Measurements from ENCODE around the gene AP1B1. TPM values are rescaled to one million over a fixed set of nuclear protein-coding genes. Genes with fewer than 3 reads are reported as not detected.

Gene AP1B1
- total RNA-seq, 1 donor from 2014 or later = 132 TPM

DNA sequence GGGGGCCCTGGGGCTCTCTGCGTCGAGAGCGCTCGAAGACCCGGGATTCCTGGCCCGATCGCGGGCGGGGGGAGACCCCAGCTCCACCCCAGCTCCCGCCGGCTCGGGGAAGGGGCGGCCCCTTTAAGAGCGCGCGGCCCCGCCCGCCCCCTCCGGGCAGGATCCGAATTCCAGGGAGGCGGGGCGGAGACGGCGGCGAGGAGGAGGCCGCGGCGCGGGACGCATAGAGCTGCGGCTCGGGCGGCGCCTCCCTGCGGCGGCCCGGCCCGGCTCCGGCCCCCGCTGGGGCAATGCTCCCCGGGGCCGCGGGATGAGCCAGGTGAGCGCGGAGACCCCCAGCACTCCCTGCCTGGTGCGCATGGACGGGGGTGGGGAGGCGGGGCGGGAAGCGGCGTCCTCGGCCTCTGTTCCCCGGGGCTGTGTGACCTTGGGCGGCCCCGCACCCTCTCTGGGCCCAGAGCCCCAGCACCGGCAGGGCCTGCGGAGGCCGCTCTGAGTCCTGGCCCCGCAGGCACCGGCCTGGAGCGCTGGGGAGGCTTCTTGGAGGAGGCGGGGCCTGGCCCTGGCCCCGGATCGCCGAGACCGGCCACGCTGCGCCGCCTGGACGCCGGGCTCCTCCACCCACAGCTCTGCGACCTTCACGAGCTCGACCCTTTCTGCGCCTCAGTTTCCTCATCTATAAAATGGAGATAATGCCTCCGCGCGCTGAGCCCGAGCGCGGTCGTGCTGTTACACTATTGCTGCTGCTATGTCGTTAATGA, 81.4 kb downstream of the AP1B1 start:
- Mint-ChIP-seq H3K27me3 (peaks cover 18% of the 10 kb centered on the region), H3K36me3 (ENCODE audit: low read depth) (no peaks in the 10 kb centered on the region), H3K4me3 (peak overlapping the region; percentile 75), H3K4me1 (peaks cover 25% of the 10 kb centered on the region), H3K27ac (no peak overlapping the region), H3K9me3 (no peaks in the 10 kb centered on the region)
- CTCF ChIA-PET = no interaction called here
- intact Hi-C loops (cut with micrococcal nuclease) = loop anchor here (1.0 kb wide), 1 partner anchor 217 kb away; no protein-coding TSS in a partner anchor
- ATAC-seq (ENCODE audit: low read depth) (peak; percentile 23), DNase-seq (no peak)
- POLR2A ChIA-PET = no interaction called here
- TF ChIP-seq, protein P1, sequence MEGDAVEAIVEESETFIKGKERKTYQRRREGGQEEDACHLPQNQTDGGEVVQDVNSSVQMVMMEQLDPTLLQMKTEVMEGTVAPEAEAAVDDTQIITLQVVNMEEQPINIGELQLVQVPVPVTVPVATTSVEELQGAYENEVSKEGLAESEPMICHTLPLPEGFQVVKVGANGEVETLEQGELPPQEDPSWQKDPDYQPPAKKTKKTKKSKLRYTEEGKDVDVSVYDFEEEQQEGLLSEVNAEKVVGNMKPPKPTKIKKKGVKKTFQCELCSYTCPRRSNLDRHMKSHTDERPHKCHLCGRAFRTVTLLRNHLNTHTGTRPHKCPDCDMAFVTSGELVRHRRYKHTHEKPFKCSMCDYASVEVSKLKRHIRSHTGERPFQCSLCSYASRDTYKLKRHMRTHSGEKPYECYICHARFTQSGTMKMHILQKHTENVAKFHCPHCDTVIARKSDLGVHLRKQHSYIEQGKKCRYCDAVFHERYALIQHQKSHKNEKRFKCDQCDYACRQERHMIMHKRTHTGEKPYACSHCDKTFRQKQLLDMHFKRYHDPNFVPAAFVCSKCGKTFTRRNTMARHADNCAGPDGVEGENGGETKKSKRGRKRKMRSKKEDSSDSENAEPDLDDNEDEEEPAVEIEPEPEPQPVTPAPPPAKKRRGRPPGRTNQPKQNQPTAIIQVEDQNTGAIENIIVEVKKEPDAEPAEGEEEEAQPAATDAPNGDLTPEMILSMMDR (IDR thresholded peaks at IDR 0.05) = no peak

DNA sequence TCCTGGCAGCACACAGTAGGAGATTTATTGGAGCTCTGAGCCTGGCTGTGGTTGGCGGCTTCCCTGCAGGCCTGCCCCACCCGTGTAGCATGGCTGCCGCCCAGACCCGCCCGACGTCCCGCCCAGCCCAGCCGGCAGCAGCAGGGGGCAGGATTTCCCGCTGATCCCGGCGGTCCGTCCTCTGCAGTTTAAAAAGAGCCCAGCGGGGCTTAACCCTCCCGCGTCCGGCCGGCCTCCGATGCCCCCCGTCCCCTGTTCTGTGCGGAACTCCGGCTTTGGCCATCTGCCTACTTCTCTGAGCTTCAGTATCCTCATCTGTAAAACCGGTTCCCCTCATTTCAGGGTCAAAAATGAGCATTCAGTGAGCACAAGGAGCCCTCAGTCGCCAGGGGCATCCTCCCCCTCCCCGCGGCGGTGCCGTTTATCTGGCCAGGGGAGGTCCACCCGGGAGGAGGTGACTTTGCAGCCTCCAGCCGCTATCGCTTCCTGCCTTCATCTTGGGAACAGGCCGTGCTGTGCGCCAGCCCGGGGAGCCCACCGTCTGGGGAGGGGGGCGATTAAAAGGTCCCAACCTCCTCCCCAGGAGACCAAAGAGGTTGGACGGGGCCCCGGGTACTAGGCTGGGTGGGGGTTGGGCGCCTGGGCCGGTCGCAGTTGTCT, 82.1 kb downstream of the AP1B1 start, which contains the start of gene GAS2L1:
Gene GAS2L1 (plus strand): TSS at position 476 of the 660 bp plus-strand sequence. CDS start 1,456 bp downstream, outside the sequence.
- Mint-ChIP-seq H3K4me3 (peak within 1 kb of the TSS; percentile 75), H3K36me3 (ENCODE audit: low read depth) (peaks cover 1% of the 10 kb centered on the region), H3K27ac (no peak within 1 kb of the TSS), H3K27me3 (peaks cover 16% of the 10 kb centered on the region), H3K9me3 (no peaks in the 10 kb centered on the region), H3K4me1 (peaks cover 24% of the 10 kb centered on the region)
- intact Hi-C loops (cut with micrococcal nuclease) = loop anchor here (1.0 kb wide), 1 partner anchor 218 kb away; no protein-coding TSS in a partner anchor
- peak; percentile 62 for ATAC-seq (ENCODE audit: low read depth)
- TF ChIP-seq, protein P1 (IDR thresholded peaks at IDR 0.05) = no peak
- POLR2A ChIA-PET = interaction anchor here (0.7 kb wide), 1 partner anchor 52 kb away, joined by 10 read pairs; no protein-coding TSS in a partner anchor
- no peak for DNase-seq
- CTCF ChIA-PET = no interaction called here

DNA sequence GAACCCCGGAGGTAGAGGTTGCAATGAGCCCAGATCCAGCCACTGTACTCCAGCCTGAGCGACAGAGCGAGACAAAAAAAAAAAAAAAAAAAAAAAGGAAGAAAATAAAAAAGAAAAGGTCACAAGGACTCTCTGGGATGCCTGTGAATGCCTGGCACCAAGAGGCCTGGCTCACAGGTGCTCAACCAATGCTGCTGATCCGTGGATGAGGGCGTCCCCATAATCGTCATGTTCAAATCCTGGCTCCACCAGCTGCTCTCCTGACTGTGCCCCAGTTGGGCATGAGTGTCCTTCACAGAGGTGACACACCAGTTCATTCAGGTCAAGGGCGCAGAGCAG, 82.6 kb downstream of the AP1B1 start:
- Mint-ChIP-seq H3K9me3 (no peaks in the 10 kb centered on the region), H3K4me3 (peak overlapping the region; percentile 75), H3K36me3 (ENCODE audit: low read depth) (peaks cover 6% of the 10 kb centered on the region), H3K4me1 (peaks cover 19% of the 10 kb centered on the region), H3K27me3 (peaks cover 15% of the 10 kb centered on the region), H3K27ac (no peak overlapping the region)
- no peak for DNase-seq
- ChIA-PET POLR2A (interaction anchor here (0.7 kb wide), 1 partner anchor 51 kb away, joined by 10 read pairs; no protein-coding TSS in a partner anchor), CTCF (no interaction called here)
- TF ChIP-seq, protein P1 (IDR thresholded peaks at IDR 0.05) = no peak
- intact Hi-C loops (cut with micrococcal nuclease) = loop anchor here (1.0 kb wide), 1 partner anchor 218 kb away; no protein-coding TSS in a partner anchor
- no peak for ATAC-seq (ENCODE audit: low read depth)

DNA sequence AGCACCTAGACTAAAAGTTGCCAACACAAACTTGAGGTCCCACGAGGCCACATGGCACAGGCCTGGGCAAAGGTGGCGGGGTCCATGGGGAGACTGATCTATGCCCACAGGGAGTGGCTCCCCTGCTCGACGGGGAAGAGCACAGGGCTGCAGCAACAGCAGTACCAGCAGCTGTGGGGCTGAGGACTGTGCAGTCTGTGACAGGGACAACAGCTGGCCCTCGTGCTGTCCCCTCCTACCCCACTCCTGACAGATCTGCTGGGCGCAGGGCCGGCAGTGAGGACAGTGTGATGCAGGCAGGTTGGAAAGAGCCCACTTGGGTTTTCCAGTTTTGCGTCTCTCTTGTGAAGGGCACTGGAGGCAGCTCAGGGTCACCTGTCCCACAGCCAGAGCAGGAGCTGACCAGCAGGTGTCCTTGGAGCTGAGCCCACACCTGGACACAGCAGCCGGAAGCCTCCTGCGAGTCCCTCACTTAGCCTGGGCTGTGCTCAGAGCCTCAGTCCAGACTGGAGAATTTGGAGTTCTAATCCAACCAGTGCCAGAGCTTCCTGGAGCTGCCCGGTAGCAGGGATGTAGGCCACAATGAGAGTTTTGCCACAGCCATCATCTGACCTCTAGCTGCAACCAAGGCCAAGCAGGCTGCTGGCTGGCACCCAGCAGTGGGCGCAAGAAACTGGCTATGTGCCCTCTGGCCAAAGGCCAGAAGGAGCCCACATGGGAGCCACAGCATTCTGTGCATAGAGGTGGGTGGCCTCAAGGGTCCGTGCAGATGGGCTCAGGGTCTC, 85.5 kb downstream of the AP1B1 start:
- no peak overlapping the region for H3K4me3 Mint-ChIP-seq
- no peak for ATAC-seq (ENCODE audit: low read depth)
- H3K36me3 Mint-ChIP-seq (ENCODE audit: low read depth) = peaks cover 32% of the 10 kb centered on the region
- H3K27ac Mint-ChIP-seq = no peak overlapping the region
- CTCF ChIA-PET = no interaction called here
- no peaks in the 10 kb centered on the region for H3K9me3 Mint-ChIP-seq
- TF ChIP-seq, protein P1 (IDR thresholded peaks at IDR 0.05) = no peak
- peaks cover 12% of the 10 kb centered on the region for H3K27me3 Mint-ChIP-seq
- POLR2A ChIA-PET = interaction anchor here (0.6 kb wide), 2 partner anchors 15 to 158 kb away, joined by 3 to 4 read pairs; no protein-coding TSS in a partner anchor
- H3K4me1 Mint-ChIP-seq = peaks cover 17% of the 10 kb centered on the region
- intact Hi-C loops (cut with micrococcal nuclease) = no loop called here
- no peak for DNase-seq

Data from activated B cell treated with CpG ODN at 0.5 μM for 24 hours (primary cell).